ENCODE measurements around the gene SCAMP4.

Gene SCAMP4

GRCh38 chr19:1921825-1922224 is 16.6 kb downstream of the SCAMP4 start:
- Histone ChIP-seq H3K27me3 (ENCODE audit: insufficient read depth, low read length, poor library complexity) (no peaks in the 10 kb centered on the region), H3K36me3 (ENCODE audit: insufficient read depth, low read length) (peaks cover 57% of the 10 kb centered on the region), H3K9me3 (ENCODE audit: insufficient read depth, low read length, severe bottlenecking) (no peaks in the 10 kb centered on the region), H3K4me1 (ENCODE audit: insufficient read depth, low read length) (no peaks in the 10 kb centered on the region), H3K9ac (ENCODE audit: low read depth, low read length) (no peak overlapping the region), H3K4me3 (ENCODE audit: low read depth in 1 of 2, low read length in 2 of 2) (no peak overlapping the region), H3K4me2 (ENCODE audit: insufficient read depth, low read length) (no peak overlapping the region), H3K79me2 (ENCODE audit: insufficient read depth, low read length) (no peaks in the 10 kb centered on the region), H2AFZ (ENCODE audit: low read depth, low read length) (no peak overlapping the region), H3K27ac (ENCODE audit: low read length) (no peak overlapping the region), H4K20me1 (ENCODE audit: insufficient read depth, low read length) (no peaks in the 10 kb centered on the region; the same call in 1 of the 2 replicates)
- DNase-seq (no peak), ATAC-seq (ENCODE audit: insufficient read depth, low read depth) (no peak)
- TF ChIP-seq CTCF (IDR thresholded peaks at IDR 0.05; ENCODE audit: borderline replicate concordance, extremely low read depth, low read length, poor library complexity, severe bottlenecking) (no peak), EZH2 (IDR thresholded peaks at IDR 0.05; ENCODE audit: borderline replicate concordance, low read depth, low read length, severe bottlenecking) (no peak)

GRCh38 chr19:1922803-1923202 is 17.6 kb downstream of the SCAMP4 start:
- Histone ChIP-seq H4K20me1 (ENCODE audit: insufficient read depth, low read length) (no peaks in the 10 kb centered on the region; the same call in 1 of the 2 replicates), H3K9ac (ENCODE audit: low read depth, low read length) (no peak overlapping the region), H3K36me3 (ENCODE audit: insufficient read depth, low read length) (peaks cover 51% of the 10 kb centered on the region), H2AFZ (ENCODE audit: low read depth, low read length) (no peak overlapping the region), H3K27me3 (ENCODE audit: insufficient read depth, low read length, poor library complexity) (no peaks in the 10 kb centered on the region), H3K27ac (ENCODE audit: low read length) (no peak overlapping the region), H3K9me3 (ENCODE audit: insufficient read depth, low read length, severe bottlenecking) (no peaks in the 10 kb centered on the region), H3K4me1 (ENCODE audit: insufficient read depth, low read length) (peaks cover 2% of the 10 kb centered on the region; the same call in 1 of the 2 replicates), H3K79me2 (ENCODE audit: insufficient read depth, low read length) (no peaks in the 10 kb centered on the region), H3K4me3 (ENCODE audit: low read depth in 1 of 2, low read length in 2 of 2) (no peak overlapping the region), H3K4me2 (ENCODE audit: insufficient read depth, low read length) (no peak overlapping the region)
- DNase-seq (no peak), ATAC-seq (ENCODE audit: insufficient read depth, low read depth) (no peak)
- TF ChIP-seq EZH2 (IDR thresholded peaks at IDR 0.05; ENCODE audit: borderline replicate concordance, low read depth, low read length, severe bottlenecking) (no peak), CTCF (IDR thresholded peaks at IDR 0.05; ENCODE audit: borderline replicate concordance, extremely low read depth, low read length, poor library complexity, severe bottlenecking) (no peak)

- no peaks in the 10 kb centered on the region; the same call in 1 of the 2 replicates for H4K20me1 ChIP-seq (ENCODE audit: insufficient read depth, low read length)
- H3K79me2 ChIP-seq (ENCODE audit: insufficient read depth, low read length): no peaks in the 10 kb centered on the region
- DNase-seq (no peak), ATAC-seq (ENCODE audit: insufficient read depth, low read depth) (no peak)
- H3K27ac ChIP-seq (ENCODE audit: low read length): no peak overlapping the region
- H2AFZ ChIP-seq (ENCODE audit: low read depth, low read length): no peak overlapping the region
- H3K9ac ChIP-seq (ENCODE audit: low read depth, low read length): no peak overlapping the region
- no peak overlapping the region for H3K4me2 ChIP-seq (ENCODE audit: insufficient read depth, low read length)
- H3K27me3 ChIP-seq (ENCODE audit: insufficient read depth, low read length, poor library complexity): no peaks in the 10 kb centered on the region
- H3K9me3 ChIP-seq (ENCODE audit: insufficient read depth, low read length, severe bottlenecking): no peaks in the 10 kb centered on the region
- no peak overlapping the region for H3K4me3 ChIP-seq (ENCODE audit: low read depth in 1 of 2, low read length in 2 of 2)
- peaks cover 4% of the 10 kb centered on the region; the same call in 1 of the 2 replicates for H3K4me1 ChIP-seq (ENCODE audit: insufficient read depth, low read length)
- H3K36me3 ChIP-seq (ENCODE audit: insufficient read depth, low read length): peaks cover 46% of the 10 kb centered on the region
- no peak for TF ChIP-seq EZH2 (IDR thresholded peaks at IDR 0.05; ENCODE audit: borderline replicate concordance, low read depth, low read length, severe bottlenecking)
- no peak for TF ChIP-seq CTCF (IDR thresholded peaks at IDR 0.05; ENCODE audit: borderline replicate concordance, extremely low read depth, low read length, poor library complexity, severe bottlenecking)
These were observed 18.1 kb downstream of the SCAMP4 start for GRCh38 chr19:1923319-1923718.

Measured in DND-41 (cell line).